Epithelial cell of prostate (primary cell): Measurements from ENCODE around the gene EML1.
A peak's percentile ranks its signal among the peaks of the same experiment; 100 is the strongest.
"Not testable (repeated sequence)": the region's sequence is repeated elsewhere in the genome, so short reads cannot be mapped to it uniquely, and the experiment has no call there.

Source experiments
- DNase-seq: peaks from one replicate; pipeline ENCODE4 v3.0.0-alpha.2; 2011; ENCODE audit warnings: low read depth, low spot score
- H3K27ac ChIP-seq: fragments of 450-650 bp; 2 replicates; pipeline ENCODE4 v1.5.1; 2017; ENCODE audit warnings: mild to moderate bottlenecking

EML1 gene

DNA sequence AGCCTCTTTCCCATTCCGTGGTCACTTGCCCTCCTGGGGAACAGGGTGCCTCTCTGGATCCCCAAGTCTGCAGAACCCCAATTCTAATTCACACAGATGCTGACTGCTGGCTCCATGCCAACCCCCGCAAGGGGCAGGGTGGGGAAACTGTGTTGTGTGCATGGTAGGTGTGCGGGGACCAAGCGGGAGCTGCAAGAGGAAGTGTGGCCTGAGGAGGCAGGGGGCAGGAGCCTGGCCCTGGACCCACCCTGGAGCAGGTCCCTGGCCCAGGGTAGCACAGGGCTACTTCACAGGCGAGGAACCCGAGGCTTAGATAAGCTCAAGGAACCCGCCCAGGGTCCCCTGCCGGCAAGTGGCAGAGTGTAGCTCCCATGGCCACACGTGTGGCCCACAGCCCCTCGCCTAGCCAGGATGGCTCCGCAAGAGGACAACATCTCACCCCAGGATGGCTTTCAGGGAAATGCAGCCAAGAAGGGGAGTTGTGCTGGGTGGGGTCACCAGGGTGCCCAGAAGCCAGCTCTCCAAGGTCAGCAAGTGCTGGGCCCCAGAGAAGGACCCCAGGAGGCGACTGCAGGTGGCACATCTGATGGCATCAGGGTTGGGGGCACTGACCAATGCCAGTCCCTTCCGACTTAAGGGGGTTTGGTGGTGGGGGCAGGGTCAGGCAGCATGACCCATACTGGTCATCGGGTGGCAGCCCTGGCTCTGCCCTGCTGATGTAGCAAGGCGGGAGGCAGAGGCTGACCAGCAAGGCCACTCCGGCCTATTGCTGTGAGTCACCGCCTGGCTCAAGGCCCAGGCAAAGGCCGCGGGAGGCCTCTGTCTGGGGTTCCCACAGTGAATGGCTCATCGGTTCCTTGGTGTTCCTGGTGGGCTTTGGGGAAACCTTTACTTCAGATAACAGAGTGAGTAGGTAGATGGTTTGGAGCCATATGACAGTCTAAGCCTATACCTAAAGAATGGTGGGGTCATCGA is 37.3 kb upstream of the EML1 start:
- DNase-seq, result no peak
- no peak overlapping the region for H3K27ac ChIP-seq

DNA sequence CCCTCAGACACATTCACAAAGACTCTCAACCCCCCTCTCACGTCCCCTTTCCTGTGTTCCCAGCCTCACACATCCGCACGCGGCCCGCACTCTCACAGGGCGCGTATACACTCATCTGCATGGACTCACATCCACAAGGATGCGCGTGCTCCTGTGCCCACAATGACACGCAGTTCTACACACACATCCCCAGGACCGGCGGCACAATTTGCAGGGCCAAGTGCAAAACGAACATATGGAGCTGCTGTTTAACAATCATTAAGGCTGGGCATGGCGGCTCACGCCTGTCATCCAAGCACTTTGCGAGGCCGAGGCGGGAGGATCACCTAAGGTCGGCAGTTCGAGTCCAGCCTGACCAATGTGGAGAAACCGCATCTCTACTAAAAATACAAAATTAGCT is 36.4 kb upstream of the EML1 start:
- peak overlapping the region; percentile 95 for H3K27ac ChIP-seq
- no peak for DNase-seq

DNA sequence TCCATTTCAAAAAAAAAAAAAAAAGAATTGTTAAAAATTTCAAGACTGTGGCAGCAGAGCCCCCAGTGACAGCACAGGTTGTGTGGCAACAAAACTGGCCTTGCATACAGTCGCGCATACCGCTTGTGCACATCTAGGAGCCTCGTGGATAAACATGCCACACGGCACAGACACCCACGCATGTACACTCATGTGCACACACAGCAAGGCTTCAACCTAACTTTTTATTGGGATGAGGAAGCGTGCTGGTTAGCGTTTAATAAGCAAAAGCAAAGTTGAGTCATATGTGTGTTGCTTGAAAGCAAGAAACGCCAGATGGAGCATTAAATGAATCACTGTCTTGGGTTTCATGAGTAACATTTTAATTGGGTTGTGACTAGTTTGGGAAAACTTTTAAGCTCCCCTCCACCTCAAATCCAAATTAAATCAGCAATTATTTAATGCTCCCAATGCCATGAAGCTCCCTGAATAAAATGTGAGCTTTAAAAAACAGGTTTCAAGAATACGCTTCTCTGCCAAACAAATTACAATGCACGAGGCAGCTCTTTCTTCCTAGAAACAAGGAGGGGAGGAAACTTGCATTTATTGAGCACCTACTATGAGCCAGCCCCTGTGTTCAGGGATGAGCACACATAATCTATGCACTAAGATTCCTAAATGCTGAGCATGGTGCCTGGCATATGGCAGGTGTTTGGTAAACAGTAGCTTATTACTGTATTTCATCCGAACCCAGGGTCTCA is 35.7 kb upstream of the EML1 start:
- DNase-seq, result peak; percentile 99
- H3K27ac ChIP-seq, result peak overlapping the region; percentile 95

DNA sequence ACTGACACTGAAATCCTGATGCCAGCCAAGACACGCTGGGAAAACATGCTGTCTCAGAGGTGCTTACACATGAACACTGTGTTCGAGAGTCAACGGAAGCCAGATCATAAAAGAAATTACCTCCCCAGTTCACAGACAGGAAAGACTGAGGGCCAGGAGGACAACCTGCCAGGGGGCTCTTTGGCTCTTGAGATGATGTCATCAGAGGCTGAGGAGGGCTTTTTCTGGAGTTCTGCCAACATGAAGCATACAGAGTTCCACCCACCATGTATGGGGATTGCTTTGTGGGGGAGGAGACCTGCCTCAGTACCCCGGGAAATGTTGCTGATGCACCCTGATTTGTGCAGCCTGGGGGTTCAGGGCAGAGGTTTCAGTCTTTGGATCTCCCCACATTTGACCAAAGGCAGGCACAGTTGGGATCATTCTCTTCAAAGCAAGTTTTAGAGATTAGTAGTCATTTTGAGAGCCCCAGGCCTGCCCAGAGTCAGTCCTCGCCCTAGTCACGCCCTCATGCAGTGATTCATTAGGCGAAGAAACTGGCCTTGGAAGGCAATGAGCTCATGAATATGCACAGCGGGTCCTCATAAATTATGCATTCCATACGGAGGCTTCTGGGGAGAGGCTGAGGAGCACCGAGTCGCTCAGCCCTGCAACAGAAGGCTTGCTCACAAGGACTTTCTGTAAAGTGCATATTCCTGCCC is 34.9 kb upstream of the EML1 start:
- peak overlapping the region; percentile 95 for H3K27ac ChIP-seq
- DNase-seq, result peak; percentile 90

DNA sequence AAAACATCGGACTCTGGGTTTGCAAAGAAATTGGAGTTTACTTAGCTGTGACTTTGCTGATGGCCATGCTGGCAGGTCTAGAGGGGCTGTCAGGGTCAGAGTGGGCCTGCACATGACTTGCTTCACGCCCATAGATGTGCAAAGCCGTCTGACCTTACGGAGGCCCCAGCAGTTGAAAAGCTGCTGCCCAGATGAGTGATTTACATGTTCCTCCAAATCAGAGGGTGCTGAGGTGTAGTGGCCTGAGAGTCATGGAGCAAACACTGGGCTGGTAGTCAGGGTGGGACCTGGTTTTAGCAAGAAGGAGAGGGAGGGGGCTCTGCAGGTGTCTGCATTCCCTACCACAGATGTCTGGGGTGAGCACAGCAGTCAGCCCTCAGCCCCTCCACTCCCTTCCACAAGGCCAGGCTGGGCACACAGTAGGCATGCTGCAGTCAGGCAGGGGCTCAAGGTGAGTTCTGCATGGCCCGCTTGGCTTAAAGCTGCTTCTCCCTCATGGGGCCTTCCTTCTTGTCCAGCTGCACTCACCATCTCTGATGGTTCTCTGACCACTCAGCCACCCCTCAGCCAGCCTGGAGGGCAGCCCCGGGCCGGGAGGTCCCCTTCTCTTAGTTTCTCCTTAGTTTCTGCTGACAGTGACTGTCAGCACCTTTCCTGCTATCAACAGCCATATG is 34.2 kb upstream of the EML1 start:
- DNase-seq, result no peak
- peak overlapping the region; percentile 95 for H3K27ac ChIP-seq

DNA sequence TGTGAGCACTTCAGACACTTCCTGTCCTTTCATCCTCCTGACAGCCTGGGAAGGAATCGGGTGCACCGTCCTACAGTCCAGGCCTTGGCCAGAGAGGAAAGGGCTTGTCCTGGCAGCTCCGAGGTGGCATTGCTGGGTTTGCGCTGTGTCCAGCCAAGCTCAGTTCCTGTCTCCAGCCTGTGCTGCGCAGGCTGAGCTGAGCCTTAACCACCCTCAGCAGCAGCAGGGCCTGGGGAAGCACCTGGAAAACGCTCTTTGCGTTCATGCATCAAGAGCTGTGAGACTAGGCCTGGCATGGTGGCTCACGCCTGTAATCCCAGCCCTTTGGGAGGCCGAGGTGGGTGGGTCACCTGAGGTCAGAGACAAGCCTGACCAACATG is 33.7 kb upstream of the EML1 start:
- no peak for DNase-seq
- no peak overlapping the region for H3K27ac ChIP-seq

DNA sequence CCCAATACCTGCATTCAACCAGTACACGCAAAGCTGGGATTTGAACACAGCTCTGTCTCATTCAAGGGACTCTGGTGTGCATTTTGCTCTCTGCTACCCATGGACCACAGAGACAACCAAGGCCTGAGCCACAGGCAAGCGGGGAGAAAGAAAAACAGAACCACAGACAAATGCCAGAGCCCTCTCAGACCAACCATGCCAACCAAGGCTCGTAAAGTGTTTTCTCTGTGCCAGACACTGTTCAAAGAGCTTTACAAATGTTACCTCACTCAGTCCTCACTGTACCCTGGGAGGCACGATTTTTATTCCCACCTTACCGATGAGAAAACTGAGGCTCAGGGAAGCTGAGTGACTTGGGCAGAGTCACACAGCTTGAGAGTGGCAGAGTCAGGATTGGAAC is 32.4 kb upstream of the EML1 start:
- no peak overlapping the region for H3K27ac ChIP-seq
- DNase-seq, result no peak

DNA sequence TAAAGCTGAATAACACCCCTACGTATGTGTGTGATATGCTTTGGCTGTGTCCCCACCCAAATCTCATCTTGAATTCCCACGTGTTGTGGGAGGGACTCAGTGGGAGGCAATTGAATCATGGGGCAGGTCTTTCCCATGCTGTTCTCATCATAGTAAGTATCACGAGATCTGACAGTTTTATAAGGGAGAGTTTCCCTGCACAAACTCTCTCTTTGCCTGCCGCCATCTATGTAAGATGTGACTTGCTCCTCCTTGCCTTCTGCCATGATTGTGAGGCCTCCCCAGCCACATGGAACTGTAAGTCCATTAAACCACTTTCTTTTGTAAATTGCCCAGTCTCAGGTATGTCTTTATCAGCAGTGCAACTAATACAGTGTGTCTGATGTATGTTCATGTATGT is 30.3 kb upstream of the EML1 start:
- not testable (repeated sequence) for DNase-seq, H3K27ac ChIP-seq

DNA sequence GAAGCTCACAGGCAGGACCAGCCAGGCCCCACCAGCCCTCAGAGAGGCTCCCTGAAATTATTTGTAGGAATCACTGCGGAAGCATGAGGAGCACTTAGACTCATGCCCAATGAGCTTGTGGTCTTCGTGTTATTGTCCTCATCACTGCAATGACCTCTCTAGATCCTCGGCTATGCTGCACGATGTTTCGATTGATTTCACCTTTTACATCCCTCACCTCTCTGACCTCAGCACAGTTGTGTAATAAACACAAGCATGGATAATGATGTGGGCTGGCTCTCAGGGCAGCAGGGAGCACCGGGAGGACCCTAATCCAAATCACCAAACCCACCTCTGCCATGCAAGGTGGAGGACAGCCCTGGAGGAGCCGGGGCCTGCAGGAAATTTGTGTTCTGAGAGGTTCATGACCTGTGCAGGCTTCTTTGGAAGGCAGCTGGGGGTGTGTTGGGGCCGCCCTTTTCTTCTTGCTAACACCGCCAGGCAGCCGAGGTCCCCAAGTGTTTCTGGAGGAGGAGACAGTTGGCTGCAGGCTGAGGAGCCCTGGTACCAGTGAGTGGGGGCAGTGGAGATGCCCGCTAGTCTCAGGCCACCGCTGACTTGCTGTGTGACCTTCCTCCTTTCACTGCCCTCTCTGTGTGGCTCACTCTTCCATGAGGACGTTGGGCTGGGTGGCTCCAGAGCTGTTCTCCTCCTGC is 29.5 kb upstream of the EML1 start:
- no peak overlapping the region for H3K27ac ChIP-seq
- DNase-seq, result no peak

DNA sequence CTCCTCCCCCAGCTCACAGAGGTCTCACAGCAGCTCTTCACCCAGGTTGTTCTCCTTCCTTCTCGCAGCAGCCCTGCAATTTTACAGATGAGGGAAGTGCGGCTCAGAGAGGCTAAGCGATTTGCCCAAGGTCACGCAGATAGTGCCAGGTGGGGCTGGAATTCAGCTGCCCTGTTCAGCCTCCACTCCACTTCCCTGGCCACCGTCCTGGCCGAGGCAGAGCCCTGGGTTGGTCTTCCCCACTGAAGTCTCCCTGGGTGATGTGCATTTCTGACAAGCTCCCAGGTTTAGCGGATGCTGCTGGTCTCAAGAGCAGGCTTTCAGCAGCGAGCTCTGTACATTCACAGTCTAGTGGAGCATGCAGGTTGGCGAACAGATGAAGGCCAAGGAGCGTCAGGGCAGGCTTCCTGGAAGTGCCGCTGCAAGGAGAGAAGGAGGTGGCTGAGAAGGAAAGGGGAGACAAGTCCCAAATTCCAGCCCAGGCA is 28.9 kb upstream of the EML1 start:
- DNase-seq, result no peak
- no peak overlapping the region for H3K27ac ChIP-seq

DNA sequence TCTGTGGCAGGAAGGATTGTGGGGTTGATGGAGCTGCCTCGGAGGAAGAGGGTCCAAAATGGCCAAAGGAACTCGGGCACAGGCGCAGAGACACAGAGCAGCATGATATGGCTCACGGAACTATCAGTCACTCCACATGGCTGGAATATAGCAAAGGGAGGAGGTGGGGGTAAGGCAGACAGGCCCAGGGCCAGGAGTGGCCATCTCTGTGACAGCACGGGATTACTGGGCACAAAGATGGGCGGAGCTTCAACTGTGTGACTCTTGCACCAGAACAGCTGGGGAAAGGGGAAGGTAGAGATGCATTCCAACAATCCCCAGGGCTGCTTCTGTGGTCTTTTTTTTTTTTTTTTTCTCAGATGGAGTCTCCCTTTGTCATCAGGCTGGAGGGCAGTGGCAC is 24.8 kb upstream of the EML1 start:
- DNase-seq, result no peak
- H3K27ac ChIP-seq, result no peak overlapping the region

DNA sequence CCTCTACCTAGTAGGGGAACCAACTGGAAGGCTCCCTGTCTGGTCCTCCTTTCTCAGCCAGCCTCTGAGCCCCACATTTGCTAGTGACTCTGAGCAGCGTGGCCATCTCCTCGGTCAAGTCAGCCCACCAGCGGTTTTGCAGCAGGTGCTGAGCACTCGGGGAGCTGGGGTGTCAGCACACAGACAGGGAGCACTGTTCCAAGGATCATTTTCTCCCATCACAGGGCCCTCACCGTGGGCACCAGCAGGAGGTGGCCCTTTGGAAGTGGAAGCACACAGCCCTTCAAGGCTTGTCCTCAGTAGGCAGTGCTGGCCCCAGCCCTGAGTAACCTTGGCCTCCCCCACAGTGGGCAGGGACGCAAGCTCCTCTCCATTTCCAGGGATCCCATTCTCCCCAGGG is 24.1 kb upstream of the EML1 start:
- H3K27ac ChIP-seq, result no peak overlapping the region
- no peak for DNase-seq

DNA sequence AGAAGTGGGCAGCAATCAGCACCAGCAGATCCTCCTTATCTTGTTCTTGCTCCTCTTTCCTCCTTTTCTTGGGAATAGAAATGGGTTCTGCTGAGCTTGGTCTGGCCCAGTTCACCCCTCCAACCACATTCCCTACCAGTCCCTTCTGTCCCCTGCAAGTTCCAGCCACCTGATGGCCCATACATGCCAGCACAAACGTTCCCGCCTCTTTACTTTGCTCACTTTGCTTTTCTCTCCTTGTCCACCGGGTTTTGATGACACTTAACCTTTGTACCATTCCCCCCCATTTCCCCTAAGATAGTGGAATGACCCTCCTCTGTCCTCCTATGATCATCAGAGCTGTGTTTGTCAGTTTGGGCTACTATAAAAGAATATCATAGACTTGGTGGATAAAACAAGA is 23.4 kb upstream of the EML1 start:
- no peak for DNase-seq
- no peak overlapping the region for H3K27ac ChIP-seq

DNA sequence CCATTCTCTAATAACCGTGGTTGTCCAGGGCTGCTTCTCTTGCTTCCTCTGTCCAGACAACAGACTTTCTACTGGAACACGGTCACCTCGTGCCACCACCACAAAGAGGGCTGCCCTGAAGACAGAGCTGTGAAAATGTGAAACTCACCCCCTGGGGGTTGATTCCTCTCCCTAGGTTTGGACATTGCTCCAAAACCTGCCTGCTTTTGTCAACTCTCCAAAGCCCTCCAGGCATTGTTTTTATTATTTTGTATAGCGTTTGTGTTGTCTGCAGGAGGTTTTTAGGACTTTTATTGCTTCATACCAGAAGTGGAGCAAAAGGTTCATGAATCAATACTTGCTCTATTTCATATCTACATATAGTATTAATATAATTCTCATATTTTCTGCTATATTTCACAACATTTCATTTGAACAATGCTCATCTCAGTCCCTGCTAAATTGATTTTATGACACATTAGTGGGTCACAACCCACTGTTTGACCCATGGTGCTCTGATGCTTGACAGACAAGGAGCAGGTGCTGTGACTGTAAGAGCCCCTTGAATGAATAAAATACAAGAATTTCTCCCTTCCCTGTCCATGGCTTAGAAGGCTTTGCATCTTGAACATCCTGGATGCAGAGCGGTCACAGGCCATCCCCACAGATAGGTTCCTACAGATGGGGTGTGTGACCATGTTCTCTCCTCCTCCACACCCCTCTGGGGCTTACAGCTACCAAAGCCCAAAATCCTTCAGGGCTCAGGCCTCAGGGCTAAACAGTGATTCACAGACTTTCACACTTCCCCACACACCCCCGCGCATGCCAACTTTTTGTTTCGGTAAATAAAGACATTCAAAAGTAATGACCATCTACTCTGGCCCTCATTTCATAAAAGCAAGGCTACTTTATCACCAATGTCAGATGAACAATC is 20.6 kb upstream of the EML1 start:
- H3K27ac ChIP-seq, result no peak overlapping the region
- no peak for DNase-seq

DNA sequence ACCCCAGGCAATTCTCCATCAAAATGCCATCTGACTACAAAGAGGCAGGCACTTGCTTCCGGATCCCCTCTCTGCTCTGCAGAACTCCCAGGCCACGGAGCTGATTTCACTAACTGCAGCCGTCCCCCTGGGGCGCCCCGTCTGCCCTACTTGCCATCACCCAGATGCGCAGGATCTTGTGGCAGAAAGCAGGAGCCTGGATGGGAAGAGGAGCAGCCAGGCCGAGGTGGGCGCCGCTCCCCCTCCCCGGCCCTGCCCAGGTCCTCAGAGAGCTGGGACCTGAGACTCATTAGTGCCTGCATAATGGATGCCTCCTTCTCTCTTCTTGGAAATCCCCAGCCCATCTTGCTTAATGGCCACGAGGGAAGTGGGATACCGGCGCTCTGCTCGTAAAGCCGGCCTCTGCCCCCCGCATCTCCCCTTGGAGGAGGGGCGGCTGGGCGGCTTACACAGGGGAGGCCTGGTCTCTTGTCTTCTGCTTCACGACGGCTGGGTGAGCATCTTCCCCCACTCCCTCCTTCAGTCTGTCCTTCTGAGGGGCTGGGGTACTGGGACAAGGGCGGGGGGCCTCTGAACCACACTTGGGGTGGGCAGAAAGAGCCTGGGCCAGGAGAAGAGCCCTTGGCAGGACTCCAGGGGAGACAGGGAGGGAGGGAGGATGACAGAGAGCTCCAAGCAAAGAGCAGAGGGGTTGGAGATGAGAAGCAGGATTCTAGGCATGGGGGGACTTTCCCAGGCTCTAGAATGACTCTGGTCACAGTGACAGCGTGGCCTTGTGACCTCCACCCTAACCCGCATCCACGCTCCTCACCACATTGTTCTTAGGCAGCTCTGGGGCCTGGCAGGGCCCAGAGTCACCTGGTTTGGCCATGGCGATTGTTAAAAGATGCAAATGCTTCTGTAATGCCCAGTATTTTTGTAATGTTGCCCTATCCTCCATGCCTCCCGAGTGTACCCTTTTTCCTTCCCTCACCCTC is 19.4 kb upstream of the EML1 start:
- H3K27ac ChIP-seq, result no peak overlapping the region
- no peak for DNase-seq

DNA sequence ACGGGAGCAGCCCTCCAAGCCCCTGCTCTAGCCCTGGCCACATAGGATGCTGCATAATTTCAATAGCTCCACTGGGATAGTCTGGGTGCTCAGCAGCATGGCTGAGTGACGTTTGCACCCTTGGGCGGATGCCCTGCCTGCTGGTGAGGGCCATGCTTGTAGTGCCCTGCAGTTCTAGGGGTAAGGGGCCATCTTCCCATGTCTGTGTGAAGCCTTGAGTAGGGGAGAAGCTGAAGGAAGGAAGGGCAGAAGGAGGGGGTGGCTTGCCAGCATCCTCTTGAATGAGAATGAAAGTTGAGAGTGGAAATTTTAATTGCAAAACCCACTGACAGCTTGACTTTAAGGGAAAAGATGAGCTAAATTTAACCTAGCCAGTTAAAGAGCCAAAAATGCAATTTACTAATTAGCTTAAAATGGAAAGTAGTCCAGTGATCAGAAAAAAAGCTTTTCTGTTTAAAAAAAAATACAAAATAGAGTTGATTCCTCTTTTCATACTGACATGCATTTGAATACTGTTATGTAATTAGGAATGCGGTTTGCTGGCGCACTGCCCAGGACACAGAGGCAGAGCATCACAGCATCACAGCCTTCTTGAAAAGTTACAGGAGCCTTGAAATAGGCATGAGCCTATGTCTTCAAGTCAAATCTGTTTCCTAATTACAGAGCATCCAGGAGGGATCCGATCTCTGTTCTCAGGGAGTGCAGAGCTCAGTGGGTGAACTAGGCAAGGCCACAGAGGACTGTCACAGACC is 18.5 kb upstream of the EML1 start:
- DNase-seq, result no peak
- no peak overlapping the region for H3K27ac ChIP-seq

DNA sequence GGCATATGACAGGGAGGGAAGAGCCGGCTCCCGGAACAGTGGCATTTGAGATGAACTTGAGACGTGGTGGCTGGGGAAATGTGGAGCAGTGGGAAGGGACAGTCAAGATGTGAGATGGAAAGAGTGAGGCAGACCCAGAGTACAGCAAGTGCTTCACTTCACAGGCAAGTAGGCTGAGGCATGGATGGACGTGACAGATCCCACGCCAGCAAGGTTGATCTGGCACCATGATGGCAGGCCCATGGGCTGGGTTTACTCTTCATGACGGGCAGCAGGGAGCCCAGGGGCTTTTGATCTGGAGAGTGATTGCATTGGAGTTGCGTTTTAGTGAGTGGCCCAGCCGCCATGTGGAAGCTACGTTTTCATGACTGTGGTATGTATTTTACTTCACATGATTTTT is 17.9 kb upstream of the EML1 start:
- H3K27ac ChIP-seq, result no peak overlapping the region
- no peak for DNase-seq
